NB4 (cell line): ENCODE measurements around the gene NPAS3.

ENCODE experiments used
- DNase-seq: peaks from one replicate; pipeline ENCODE4 v3.0.0; 2010; ENCODE audit warnings: low read depth
- H3K4me3 ChIP-seq: one replicate; pipeline ENCODE4 v1.5.1; 2011; ENCODE audit warnings: mild to moderate bottlenecking, low read depth, low read length, moderate library complexity
- CTCF ChIP-seq: IDR thresholded peaks from one replicate; pipeline ENCODE4 v1.5.1; 2012; ENCODE audit warnings: low read depth, low read length
- MAX ChIP-seq: IDR thresholded peaks from 2 replicates; pipeline ENCODE4 v1.6.1; 2011; ENCODE audit warnings: low read depth, low read length
- MYC ChIP-seq: IDR thresholded peaks from 2 replicates; pipeline ENCODE4 v1.6.1; 2011; ENCODE audit warnings: low read depth, low read length
- POLR2A ChIP-seq: IDR thresholded peaks from 2 replicates; pipeline ENCODE4 v1.6.1; 2011; ENCODE audit warnings: mild to moderate bottlenecking; ENCODE audit not compliant: insufficient read length; ENCODE audit errors: extremely low read depth

NPAS3 gene

GRCh38 chr14:32986791-32987540 is 48.3 kb downstream of the NPAS3 start:
- TF ChIP-seq MAX (no peak), POLR2A (no peak), CTCF (no peak)
- no peak overlapping the region for H3K4me3 ChIP-seq
- DNase-seq = no peak

GRCh38 chr14:32991691-32992090 is 53.0 kb downstream of the NPAS3 start:
- TF ChIP-seq MAX (no peak), CTCF (no peak), MYC (no peak), POLR2A (no peak)
- no peak for DNase-seq
- H3K4me3 ChIP-seq = no peak overlapping the region

GRCh38 chr14:32993921-32994320 is 55.2 kb downstream of the NPAS3 start:
- no peak for DNase-seq
- H3K4me3 ChIP-seq = no peak overlapping the region
- TF ChIP-seq POLR2A (no peak), MAX (no peak), CTCF (no peak), MYC (no peak)

GRCh38 chr14:32996343-32996742 is 57.7 kb downstream of the NPAS3 start:
- no peak for TF ChIP-seq CTCF
- TF ChIP-seq POLR2A = no peak
- no peak for TF ChIP-seq MYC
- no peak for TF ChIP-seq MAX
- DNase-seq = no peak
- no peak overlapping the region for H3K4me3 ChIP-seq

GRCh38 chr14:32998433-32998832 is 59.8 kb downstream of the NPAS3 start:
- no peak overlapping the region for H3K4me3 ChIP-seq
- no peak for TF ChIP-seq POLR2A
- TF ChIP-seq MYC = no peak
- TF ChIP-seq MAX = no peak
- no peak for TF ChIP-seq CTCF
- DNase-seq = no peak

GRCh38 chr14:33009673-33010072 is 71.0 kb downstream of the NPAS3 start:
- no peak overlapping the region for H3K4me3 ChIP-seq
- no peak for TF ChIP-seq MAX
- no peak for TF ChIP-seq POLR2A
- no peak for TF ChIP-seq MYC
- TF ChIP-seq CTCF = no peak
- no peak for DNase-seq
